Esophagus muscularis mucosa (tissue), 4 donors: Measurements from ENCODE around the gene ADAM33. TPM values are rescaled to one million over a fixed set of nuclear protein-coding genes. Genes with fewer than 3 reads are reported as not detected.
A peak's percentile ranks its signal among the peaks of the same experiment; 100 is the strongest.

ENCODE experiments used
- DNase-seq: peaks from one replicate; pipeline ENCODE4 v3.0.0-alpha.2; 2017; ENCODE audit errors: extremely low spot score
- H3K27ac ChIP-seq, 4 donors: fragments of 200-600 bp; sonication (generic); replicated peaks in 1 of 4; 1 replicate in 3 of 4; 2 replicates in 1 of 4; pipeline ENCODE4 v1.5.1; 2016 to 2019; ENCODE audit warnings: mild to moderate bottlenecking in 1 of 4
- H3K27me3 ChIP-seq, 4 donors: fragments of 200-600 bp; sonication (generic); one replicate each; pipeline versions ENCODE4 v1.5.1 to v1.6.0; 2016 to 2019
- H3K36me3 ChIP-seq, 4 donors: fragments of 200-600 bp; sonication (generic); one replicate each; pipeline ENCODE4 v1.5.1; 2016 to 2019
- H3K4me1 ChIP-seq, 4 donors: fragments of 200-600 bp; sonication (generic); one replicate each; pipeline ENCODE4 v1.5.1; 2016 to 2019
- H3K4me3 ChIP-seq, 4 donors: fragments of 200-600 bp; sonication (generic); 1 replicate in 2 of 4; 2 replicates in 2 of 4; pipeline ENCODE4 v1.5.1; 2016 to 2019; ENCODE audit warnings: mild to moderate bottlenecking in 4 of 4, moderate library complexity in 1 of 4
- H3K9me3 ChIP-seq, 4 donors: fragments of 200-600 bp; sonication (generic); 1 replicate in 3 of 4; 2 replicates in 1 of 4; pipeline ENCODE4 v1.5.1; 2016 to 2019
- CTCF ChIP-seq, 3 experiments: fragments of 200-600 bp in 2 of 3; fragments of 450-650 bp in 1 of 3; sonication (generic) in 2 of 3; IDR thresholded peaks; one replicate each; pipeline ENCODE4 v1.5.1; 2017 to 2019; ENCODE audit warnings: antibody characterized with exemption in 3 of 3, mild to moderate bottlenecking in 2 of 3, moderate library complexity in 1 of 3
- EP300 ChIP-seq: sonication (generic); formaldehyde crosslinking; IDR thresholded peaks from one replicate; pipeline ENCODE4 v1.6.1; 2017; ENCODE audit warnings: antibody characterized with exemption
- POLR2A ChIP-seq: fragments of 450-650 bp; IDR thresholded peaks from one replicate; pipeline ENCODE4 v1.6.1; 2017; ENCODE audit warnings: antibody characterized with exemption, moderate library complexity, mild to moderate bottlenecking, low read depth
- POLR2AphosphoS5 ChIP-seq, 2 donors: sonication (generic); formaldehyde crosslinking; IDR thresholded peaks; one replicate each; pipeline ENCODE4 v1.6.1; 2017; ENCODE audit warnings: antibody characterized with exemption in 2 of 2
- WGBS: methylation state at CpG from one replicate; pipeline ENCODE4 v1.1.5; 2018; 5-methylcytosine and 5-hydroxymethylcytosine counted together
- intact Hi-C: fragments of 100-400 bp; cut with DNase I; formaldehyde crosslinking; loops from one replicate; pipeline ENCODE4 v1.15.1; 2023
- total RNA-seq, 4 donors: library from RNA; depleted of rRNA; stranded (reverse); fragments of >200 nt; gene quantifications; one replicate each; pipeline versions ENCODE4 v1.1.0 to v1.2.1, GENCODE V29; 2016

The ADAM33 gene
- total RNA-seq, 4 donors from 2014 or later: 45.4 to 144 (median 64.4) TPM

- intact Hi-C loops: no loop called here
These were observed 51.4 kb downstream of the ADAM33 start for GRCh38 chr20:3630429-3630828.

GRCh38 chr20:3629893-3630292 lies 51.9 kb downstream of the ADAM33 start:
- no peaks in the 10 kb centered on the region for H3K4me1 ChIP-seq
- TF ChIP-seq POLR2A (no peak), EP300 (no peak), POLR2AphosphoS5 (IDR thresholded peaks at IDR 0.05) (no peak), CTCF (IDR thresholded peaks at IDR 0.05) (no peak)
- WGBS: 94% methylated on average over 2 of the region's 2 CpGs
- no peak overlapping the region for H3K27ac ChIP-seq
- H3K27me3 ChIP-seq: no peaks in the 10 kb centered on the region
- no peaks in the 10 kb centered on the region for H3K9me3 ChIP-seq
- H3K36me3 ChIP-seq: peaks cover 5 to 62% (median 28%) of the 10 kb centered on the region in 4 donors
- no peak overlapping the region for H3K4me3 ChIP-seq
- no peak for DNase-seq
- intact Hi-C loops: no loop called here

More at GRCh38 chr20:3630429-3630828, 51.4 kb downstream of the ADAM33 start:
- H3K36me3 ChIP-seq: peaks cover 5 to 58% (median 28%) of the 10 kb centered on the region in 4 donors
- no peaks in the 10 kb centered on the region for H3K27me3 ChIP-seq
- no peak overlapping the region for H3K27ac ChIP-seq
- no peak for DNase-seq
- 86% methylated on average over 8 of the region's 8 CpGs for WGBS
- TF ChIP-seq EP300: no peak
- H3K9me3 ChIP-seq: no peaks in the 10 kb centered on the region
- H3K4me1 ChIP-seq: no peaks in the 10 kb centered on the region
- H3K4me3 ChIP-seq: no peak overlapping the region

- H3K36me3 ChIP-seq: peaks cover 5 to 64% (median 28%) of the 10 kb centered on the region in 4 donors
- no peaks in the 10 kb centered on the region for H3K27me3 ChIP-seq
- TF ChIP-seq EP300 (no peak), POLR2AphosphoS5 (IDR thresholded peaks at IDR 0.05) (no peak), CTCF (IDR thresholded peaks at IDR 0.05) (no peak)
- 91% methylated on average over 16 of the region's 16 CpGs for WGBS
- H3K4me3 ChIP-seq: no peak overlapping the region
- intact Hi-C loops: no loop called here
- no peaks in the 10 kb centered on the region for H3K4me1 ChIP-seq
- H3K27ac ChIP-seq: no peak overlapping the region
- peak; percentile 14 for DNase-seq
- no peaks in the 10 kb centered on the region for H3K9me3 ChIP-seq
These were observed 53.1 kb downstream of the ADAM33 start for GRCh38 chr20:3628502-3629314.

GRCh38 chr20:3627476-3627875 lies 54.3 kb downstream of the ADAM33 start:
- WGBS: 81% methylated on average over 2 of the region's 2 CpGs
- intact Hi-C loops: no loop called here
- Histone ChIP-seq H3K27ac (no peak overlapping the region), H3K4me1 (no peaks in the 10 kb centered on the region), H3K4me3 (no peak overlapping the region), H3K27me3 (no peaks in the 10 kb centered on the region), H3K9me3 (no peaks in the 10 kb centered on the region), H3K36me3 (peaks cover 5 to 63% (median 26%) of the 10 kb centered on the region in 4 donors)
- TF ChIP-seq CTCF (IDR thresholded peaks at IDR 0.05) (no peak), POLR2AphosphoS5 (IDR thresholded peaks at IDR 0.05) (no peak), EP300 (no peak), POLR2A (no peak)
- DNase-seq: no peak

- Histone ChIP-seq H3K36me3 (peaks cover 0 to 32% (median 4%) of the 10 kb centered on the region in 4 donors), H3K27ac (no peak overlapping the region), H3K27me3 (no peaks in the 10 kb centered on the region), H3K4me1 (no peaks in the 10 kb centered on the region), H3K4me3 (no peak overlapping the region), H3K9me3 (no peaks in the 10 kb centered on the region)
- DNase-seq: no peak
- intact Hi-C loops: no loop called here
- TF ChIP-seq POLR2A (no peak), EP300 (no peak), CTCF (IDR thresholded peaks at IDR 0.05) (no peak), POLR2AphosphoS5 (IDR thresholded peaks at IDR 0.05) (no peak)
- 90% methylated on average over 4 of the region's 4 CpGs for WGBS
These were observed 59.4 kb downstream of the ADAM33 start for GRCh38 chr20:3622406-3622805.
